ENCODE results near the gene TTC28. TPM values are rescaled to one million over a fixed set of nuclear protein-coding genes. Genes with fewer than 3 reads are reported as not detected.

The TTC28 gene
- total and polyA plus RNA-seq, 10 of the 15 experiments (the other 5 are each of a cell fraction or from before 2014, with no cell fraction given): 0.15 to 8.4 (median 1.4) TPM

- no peak for ATAC-seq
- BruUV-seq (replicated peaks): no TSS peak
- Histone ChIP-seq H3K4me2 (ENCODE audit: control insufficient read depth, insufficient read depth) (no peak overlapping the region), H3K4me3 (no peak overlapping the region), H2AFZ (ENCODE audit: control insufficient read depth, low read depth, low read length) (no peak overlapping the region), H3K9ac (ENCODE audit: control insufficient read depth, insufficient read depth, low read length) (no peak overlapping the region), H3K79me2 (ENCODE audit: control insufficient read depth, insufficient read depth, low read length) (no peaks in the 10 kb centered on the region), H4K20me1 (ENCODE audit: control insufficient read depth, insufficient read depth) (no peaks in the 10 kb centered on the region), H3K4me1 (ENCODE audit: control insufficient read depth, insufficient read depth, low read length) (no peaks in the 10 kb centered on the region), H3K36me3 (ENCODE audit: control insufficient read depth in 2 of 2, insufficient read depth in 2 of 2, low read length in 1 of 2) (no peaks in the 10 kb centered on the region), H3K9me3 (replicated peaks; ENCODE audit: control insufficient read depth, insufficient read depth, low read length) (no peaks in the 10 kb centered on the region), H3K27ac (ENCODE audit: control insufficient read depth, insufficient read depth) (no peak overlapping the region), H3K27me3 (replicated peaks in 1 of 2; ENCODE audit: control insufficient read depth in 2 of 2, insufficient read depth in 2 of 2, low read length in 1 of 2) (no peaks in the 10 kb centered on the region; a peak in 1 of 4 replicates)
- in situ Hi-C loops (cut with MboI): no loop called here
- CTCF ChIA-PET: interaction anchor here (1.2 kb wide), 1 partner anchor 8 kb away, joined by 3 read pairs; no protein-coding TSS in a partner anchor
- no peak for DNase-seq (ENCODE audit: low read depth, low spot score)
- no peak for FAIRE-seq
- TF ChIP-seq JUNB (IDR thresholded peaks at IDR 0.05): no peak
- no peak for TF ChIP-seq PKNOX1 (IDR thresholded peaks at IDR 0.05)
- no peak for TF ChIP-seq POLR2A (IDR thresholded peaks at IDR 0.05; ENCODE audit: low read depth, low read length)
- no peak for TF ChIP-seq ESRRA (IDR thresholded peaks at IDR 0.05; ENCODE audit: low read length)
- TF ChIP-seq NR2C1 (IDR thresholded peaks at IDR 0.05): no peak
- no peak for TF ChIP-seq PML (IDR thresholded peaks at IDR 0.05; ENCODE audit: low read length)
- no peak for TF ChIP-seq KLF5 (IDR thresholded peaks at IDR 0.05; ENCODE audit: partially characterized antibody)
- TF ChIP-seq ZBTB4 (CRISPR knock-in tag; IDR thresholded peaks at IDR 0.05): no peak
- TF ChIP-seq E2F8 (IDR thresholded peaks at IDR 0.05; ENCODE audit: low read depth, partially characterized antibody): no peak
- 8% methylated on average over 3 of the region's 3 CpGs for WGBS (ENCODE audit: insufficient coverage, insufficient replicate concordance, low lambda C conversion rate, missing lambda C conversion rate)
- SMC1A ChIA-PET (ENCODE audit: uncharacterized antibody, unreplicated experiment): interaction anchor here (1.0 kb wide), 1 partner anchor 12 kb away, joined by 3 read pairs; no protein-coding TSS in a partner anchor
- intact Hi-C loops (cut with micrococcal nuclease; ENCODE audit: unreplicated experiment): no loop called here
- RAD21 ChIA-PET (ENCODE audit: unreplicated experiment): no interaction called here
- POLR2A ChIA-PET: no interaction called here
These were observed 535.5 kb downstream of the TTC28 start for GRCh38 chr22:28143961-28144745.

All from GM12878 (cell line).